Colonic mucosa (tissue), 4 donors: Measurements from ENCODE around the gene CPO. TPM values are rescaled to one million over a fixed set of nuclear protein-coding genes. Genes with fewer than 3 reads are reported as not detected.

Source experiments
- DNase-seq: peaks from one replicate; pipeline ENCODE4 v3.0.0-alpha.2; 2020
- H3K27ac ChIP-seq: fragments of 200-600 bp; one replicate; pipeline ENCODE4 v1.8.0; 2021
- H3K27me3 ChIP-seq: fragments of 200-600 bp; one replicate; pipeline ENCODE4 v1.8.0; 2021
- H3K36me3 ChIP-seq: fragments of 200-600 bp; one replicate; pipeline ENCODE4 v1.8.0; 2021
- H3K4me1 ChIP-seq: fragments of 200-600 bp; one replicate; pipeline ENCODE4 v1.8.0; 2021; ENCODE audit warnings: mild to moderate bottlenecking
- H3K4me3 ChIP-seq: fragments of 200-600 bp; one replicate; pipeline ENCODE4 v1.8.0; 2021
- H3K9ac ChIP-seq, 2 donors: one replicate each; pipeline ENCODE4 v1.7.0; 2013; ENCODE audit warnings: control low read depth in 2 of 2, low read depth in 2 of 2, low read length in 2 of 2
- H3K9me3 ChIP-seq: fragments of 200-600 bp; one replicate; pipeline ENCODE4 v1.8.0; 2021
- intact Hi-C: fragments of 100-400 bp; cut with DNase I; formaldehyde crosslinking; loops from one replicate; pipeline ENCODE4 v1.14.1; 2022
- total RNA-seq, 2 donors: library from RNA; stranded (reverse); fragmentation: NEBNext Ultra II Directional in 1 of 2; extraction: Animal tissue kit (Norgen Biotek cat#: 25700) in 1 of 2; gene quantifications; one replicate each; pipeline ENCODE4 v1.2.1, GENCODE V29; 2021
- TF ChIP-seq, protein P1 (sequence below): fragments of 200-600 bp; IDR thresholded peaks from one replicate; pipeline ENCODE4 v1.8.0; 2022; ENCODE audit warnings: antibody characterized with exemption, mild to moderate bottlenecking
- donor health status: healthy.
- donor health status: DM: no; HTN: no; CAD: no.
- donor health status: DM: no; HTN: no; CAD: no.

The CPO gene
- total RNA-seq, 2 donors from 2014 or later, result not detected

DNA sequence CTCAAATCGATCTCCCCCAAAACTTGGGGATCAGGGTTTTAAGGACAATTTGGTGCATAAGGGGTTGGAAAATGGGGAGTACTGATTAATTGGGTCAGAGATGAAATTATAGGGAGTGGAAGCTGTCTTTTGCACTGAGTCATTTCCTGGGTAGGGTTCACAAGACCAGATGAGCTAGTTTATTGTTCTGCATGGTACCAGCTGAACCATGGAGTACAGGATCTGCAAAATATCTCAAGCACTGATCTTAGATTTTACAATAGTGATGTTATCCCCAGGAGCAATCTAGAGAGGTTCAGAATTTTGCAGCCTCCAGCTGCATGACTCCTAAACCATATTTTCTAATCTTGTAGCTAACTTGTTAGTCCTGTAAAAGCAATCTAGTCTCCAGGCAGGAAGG is 73.1 kb downstream of the CPO start:
- no peaks in the 10 kb centered on the region for H3K27me3 ChIP-seq
- intact Hi-C loops, result no loop called here

DNA sequence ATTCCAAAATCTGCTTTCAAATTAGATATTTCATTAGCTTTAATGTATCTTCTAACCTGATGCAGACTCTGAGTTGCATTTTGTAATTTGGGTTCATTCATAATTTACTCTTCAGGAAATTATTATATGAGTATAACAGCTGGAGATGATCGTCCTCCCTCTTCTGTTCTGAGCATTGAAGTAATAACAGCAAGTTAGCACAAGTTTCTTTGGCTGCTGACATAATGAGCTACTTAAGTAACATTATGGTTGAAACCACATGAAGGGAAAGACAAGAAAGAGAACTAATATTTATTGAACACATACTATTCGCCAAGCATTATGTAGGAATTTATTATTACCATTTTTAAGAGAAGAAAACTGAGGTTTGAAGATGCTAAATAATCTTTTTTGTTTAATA is 75.1 kb downstream of the CPO start:
- intact Hi-C loops, result no loop called here
- H3K4me1 ChIP-seq, result no peaks in the 10 kb centered on the region
- H3K4me3 ChIP-seq, result no peak overlapping the region
- no peak for DNase-seq
- no peaks in the 10 kb centered on the region for H3K36me3 ChIP-seq
- no peaks in the 10 kb centered on the region for H3K9me3 ChIP-seq
- H3K27ac ChIP-seq, result no peak overlapping the region
- TF ChIP-seq, protein P1, sequence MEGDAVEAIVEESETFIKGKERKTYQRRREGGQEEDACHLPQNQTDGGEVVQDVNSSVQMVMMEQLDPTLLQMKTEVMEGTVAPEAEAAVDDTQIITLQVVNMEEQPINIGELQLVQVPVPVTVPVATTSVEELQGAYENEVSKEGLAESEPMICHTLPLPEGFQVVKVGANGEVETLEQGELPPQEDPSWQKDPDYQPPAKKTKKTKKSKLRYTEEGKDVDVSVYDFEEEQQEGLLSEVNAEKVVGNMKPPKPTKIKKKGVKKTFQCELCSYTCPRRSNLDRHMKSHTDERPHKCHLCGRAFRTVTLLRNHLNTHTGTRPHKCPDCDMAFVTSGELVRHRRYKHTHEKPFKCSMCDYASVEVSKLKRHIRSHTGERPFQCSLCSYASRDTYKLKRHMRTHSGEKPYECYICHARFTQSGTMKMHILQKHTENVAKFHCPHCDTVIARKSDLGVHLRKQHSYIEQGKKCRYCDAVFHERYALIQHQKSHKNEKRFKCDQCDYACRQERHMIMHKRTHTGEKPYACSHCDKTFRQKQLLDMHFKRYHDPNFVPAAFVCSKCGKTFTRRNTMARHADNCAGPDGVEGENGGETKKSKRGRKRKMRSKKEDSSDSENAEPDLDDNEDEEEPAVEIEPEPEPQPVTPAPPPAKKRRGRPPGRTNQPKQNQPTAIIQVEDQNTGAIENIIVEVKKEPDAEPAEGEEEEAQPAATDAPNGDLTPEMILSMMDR, result no peak
- H3K27me3 ChIP-seq, result no peaks in the 10 kb centered on the region
- H3K9ac ChIP-seq, result no peak overlapping the region

More for the DNA sequence above, 73.1 kb downstream of the CPO start:
- Histone ChIP-seq H3K4me1 (no peaks in the 10 kb centered on the region), H3K9ac (no peak overlapping the region), H3K36me3 (no peaks in the 10 kb centered on the region), H3K4me3 (no peak overlapping the region), H3K27ac (no peak overlapping the region), H3K9me3 (no peaks in the 10 kb centered on the region)
- TF ChIP-seq, protein P1, result no peak
- DNase-seq, result no peak

DNA sequence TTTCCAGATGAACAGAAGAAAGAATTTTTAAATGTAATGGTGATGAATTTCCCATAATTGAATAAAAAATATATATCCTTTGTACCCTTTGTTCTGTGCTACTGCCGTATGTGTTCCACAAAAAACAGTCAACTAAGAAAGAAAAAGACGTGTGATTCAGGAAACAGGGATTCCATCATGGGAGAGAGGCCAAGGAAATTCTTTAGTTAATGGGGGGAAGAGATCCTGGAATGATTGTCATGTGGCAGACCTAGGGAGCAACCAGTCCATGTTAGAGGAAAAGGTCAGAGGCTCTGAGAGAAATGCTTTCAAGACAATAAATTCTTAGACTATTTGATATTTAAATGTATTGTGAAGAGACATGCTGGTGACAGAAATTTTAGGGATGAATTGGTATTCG is 76.6 kb downstream of the CPO start:
- intact Hi-C loops, result no loop called here
- Histone ChIP-seq H3K9me3 (no peaks in the 10 kb centered on the region), H3K4me1 (no peaks in the 10 kb centered on the region), H3K36me3 (no peaks in the 10 kb centered on the region), H3K27ac (no peak overlapping the region), H3K9ac (no peak overlapping the region), H3K4me3 (no peak overlapping the region), H3K27me3 (no peaks in the 10 kb centered on the region)
- DNase-seq, result no peak
- TF ChIP-seq, protein P1, result no peak

Other genes starting within 250 kb of the CPO start
- gene DYTN, start 221.1 kb upstream of the CPO start, total RNA-seq, result not detected
- under 1 TPM; 0.37 to 0.50 TPM for gene MDH1B, start 174.2 kb upstream of the CPO start, total RNA-seq
- 10 to 100 TPM; 18.1 to 23.8 TPM for gene FASTKD2, start 173.9 kb upstream of the CPO start, total RNA-seq
- 10 to 100 TPM in 1 of 2 donors, 1 to 10 TPM in 1; 4.7 to 12.9 TPM for gene KLF7, start 226.4 kb downstream of the CPO start, total RNA-seq